OCI-LY7 (cell line): ENCODE measurements around the gene DHRS9.

ENCODE experiments used
- CTCF ChIP-seq: fragments of 200-600 bp; sonication (generic); conservative IDR thresholded peaks from 2 replicates; pipeline ENCODE4 v1.5.1; 2014; ENCODE audit warnings: mild to moderate bottlenecking, antibody characterized with exemption, low read length, moderate library complexity, mixed read lengths
- EZH2phosphoT487 ChIP-seq: fragments of 200-600 bp; sonication (generic); IDR thresholded peaks from 2 replicates; pipeline ENCODE4 v1.6.1; 2018; ENCODE audit warnings: low read depth, borderline replicate concordance, mild to moderate bottlenecking, mixed run types, antibody characterized with exemption, low read length, moderate library complexity, mixed read lengths

- TF ChIP-seq CTCF = no peak
- TF ChIP-seq EZH2phosphoT487 = no peak
Observed at GRCh38 chr2:169086893-169087467, 17.6 kb downstream of the DHRS9 start.
